Mononuclear cell (primary cell): ENCODE data around the gene HERC2. TPM values are rescaled to one million over a fixed set of nuclear protein-coding genes. Genes with fewer than 3 reads are reported as not detected.
"Not testable (repeated sequence)": the region's sequence is repeated elsewhere in the genome, so short reads cannot be mapped to it uniquely, and the experiment has no call there.

Experiments
- H3K27me3 ChIP-seq: 2 replicates; pipeline ENCODE4 v1.6.0; 2011; ENCODE audit warnings: low read length, control low read depth; ENCODE audit not compliant: insufficient read depth
- H3K4me1 ChIP-seq: 2 replicates; pipeline ENCODE4 v1.5.1; 2011; ENCODE audit warnings: mild to moderate bottlenecking, low read length, control low read depth; ENCODE audit not compliant: insufficient read depth
- H3K4me3 ChIP-seq: 2 replicates; pipeline ENCODE4 v1.5.1; 2011; ENCODE audit warnings: mild to moderate bottlenecking, low read length, moderate library complexity
- H3K9me3 ChIP-seq: 2 replicates; pipeline ENCODE4 v1.5.1; 2011; ENCODE audit warnings: low read depth, mild to moderate bottlenecking, control low read depth, low read length
- total RNA-seq: library from RNA; depleted of rRNA; stranded (reverse); fragments of >200 nt; gene quantifications from one replicate; pipeline ENCODE4 v1.2.3, GENCODE V29; 2012

Gene HERC2
- total RNA-seq, 1 donor = 18.5 TPM

DNA sequence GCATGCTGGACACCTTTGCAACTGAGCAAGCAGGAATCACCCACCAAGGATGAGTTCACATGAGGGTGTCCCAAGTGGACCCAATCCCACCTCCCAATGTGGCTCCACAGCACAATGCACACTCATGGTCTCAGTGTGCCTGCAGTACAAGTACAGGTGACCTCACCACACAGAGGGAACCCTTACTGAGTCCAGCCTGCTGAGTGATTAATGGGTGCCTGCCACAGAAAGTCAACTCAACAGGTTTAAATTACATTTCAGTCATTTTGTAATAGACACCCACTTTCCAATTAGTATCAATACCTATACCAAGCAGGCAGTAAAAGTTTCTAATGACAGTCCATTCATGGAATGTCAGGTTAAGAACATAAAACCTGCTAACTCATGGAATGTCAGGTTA lies 59.5 kb downstream of the HERC2 start:
- Histone ChIP-seq H3K4me3 (no peak overlapping the region), H3K27me3 (no peaks in the 10 kb centered on the region), H3K4me1 (no peaks in the 10 kb centered on the region), H3K9me3 (no peaks in the 10 kb centered on the region)

DNA sequence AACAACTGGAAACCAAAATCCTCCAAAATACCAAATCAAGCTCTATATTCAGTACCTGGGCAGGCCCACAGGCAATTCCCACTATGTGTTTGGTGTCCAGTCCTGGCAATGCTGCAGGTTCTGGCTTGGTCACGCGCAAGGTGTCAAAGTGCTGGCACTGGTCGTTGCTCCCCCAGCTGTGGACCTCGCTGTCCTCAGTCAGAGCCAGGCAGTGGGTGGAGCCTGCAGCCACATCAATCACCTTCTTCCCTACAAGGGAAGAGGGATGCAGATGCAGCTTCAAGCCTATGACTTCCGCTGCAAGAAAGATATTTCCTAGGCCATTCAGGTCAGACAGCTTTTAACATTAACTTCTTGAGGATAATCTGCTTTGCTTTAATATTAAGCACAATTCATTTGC lies 61.3 kb downstream of the HERC2 start:
- H3K4me3 ChIP-seq = no peak overlapping the region
- no peaks in the 10 kb centered on the region for H3K9me3 ChIP-seq
- H3K27me3 ChIP-seq = no peaks in the 10 kb centered on the region
- no peaks in the 10 kb centered on the region for H3K4me1 ChIP-seq

DNA sequence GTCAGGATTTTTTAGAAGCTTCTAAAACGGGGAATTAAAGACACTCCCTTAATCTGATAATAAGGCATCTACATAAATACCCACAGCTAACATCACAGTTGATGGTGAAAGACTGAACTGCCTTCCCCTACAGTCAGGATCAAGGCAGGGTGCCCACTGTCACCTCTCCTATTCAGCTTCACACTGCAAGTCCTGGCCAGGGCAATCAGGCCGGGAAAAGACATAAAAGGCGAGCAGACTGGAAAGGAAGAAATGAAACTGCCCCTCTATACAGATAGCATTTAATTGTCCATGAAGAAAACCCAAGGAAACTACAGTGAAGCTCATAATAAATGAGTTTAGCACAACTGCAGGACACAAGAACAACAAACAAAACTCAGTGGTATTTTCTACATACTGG lies 61.7 kb downstream of the HERC2 start:
- H3K4me1 ChIP-seq = no peaks in the 10 kb centered on the region
- no peaks in the 10 kb centered on the region for H3K9me3 ChIP-seq
- no peak overlapping the region for H3K4me3 ChIP-seq
- H3K27me3 ChIP-seq = no peaks in the 10 kb centered on the region

DNA sequence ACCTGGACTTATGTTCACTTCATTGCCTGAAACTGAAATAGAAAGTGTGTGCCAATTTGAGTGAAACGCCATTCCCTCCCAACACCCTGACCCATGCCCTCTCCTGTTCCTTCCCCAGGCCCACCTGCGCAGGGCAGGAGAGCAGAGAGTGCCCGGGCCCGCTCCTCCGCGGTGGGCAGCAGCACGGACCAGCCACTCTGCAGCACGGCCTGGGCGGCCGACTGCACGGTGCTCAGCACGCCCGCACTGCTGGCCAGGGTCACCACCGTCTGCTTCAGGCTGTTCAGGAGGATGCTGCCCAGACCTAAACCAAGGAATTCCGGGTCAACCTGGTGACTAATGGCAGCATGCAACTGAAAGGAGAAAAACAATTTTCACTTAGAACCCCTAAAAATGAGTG lies 66.0 kb downstream of the HERC2 start:
- Histone ChIP-seq H3K4me3 (no peak overlapping the region), H3K4me1 (no peaks in the 10 kb centered on the region), H3K27me3 (no peaks in the 10 kb centered on the region), H3K9me3 (no peaks in the 10 kb centered on the region)

DNA sequence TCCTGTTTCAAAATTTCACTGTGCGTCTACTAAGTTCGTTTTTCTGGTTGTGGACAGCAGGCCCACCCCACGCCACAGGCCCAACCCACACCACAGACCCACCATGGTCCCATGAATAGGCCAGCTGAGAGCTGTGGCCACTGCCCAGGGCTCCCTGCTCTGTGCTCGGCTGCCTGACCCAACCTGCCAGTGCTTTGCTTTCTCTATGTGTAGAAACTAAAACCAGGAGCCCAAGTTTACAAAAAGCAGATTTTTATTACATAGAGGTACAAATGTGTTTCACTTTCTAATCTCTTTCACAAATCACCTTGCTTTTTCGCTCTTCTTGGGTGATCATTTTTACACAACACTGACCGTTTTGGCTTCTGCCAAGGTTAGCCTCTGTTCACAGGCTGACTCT lies 69.1 kb downstream of the HERC2 start:
- Histone ChIP-seq H3K9me3 (no peaks in the 10 kb centered on the region), H3K4me1 (no peaks in the 10 kb centered on the region), H3K4me3 (no peak overlapping the region), H3K27me3 (no peaks in the 10 kb centered on the region)

DNA sequence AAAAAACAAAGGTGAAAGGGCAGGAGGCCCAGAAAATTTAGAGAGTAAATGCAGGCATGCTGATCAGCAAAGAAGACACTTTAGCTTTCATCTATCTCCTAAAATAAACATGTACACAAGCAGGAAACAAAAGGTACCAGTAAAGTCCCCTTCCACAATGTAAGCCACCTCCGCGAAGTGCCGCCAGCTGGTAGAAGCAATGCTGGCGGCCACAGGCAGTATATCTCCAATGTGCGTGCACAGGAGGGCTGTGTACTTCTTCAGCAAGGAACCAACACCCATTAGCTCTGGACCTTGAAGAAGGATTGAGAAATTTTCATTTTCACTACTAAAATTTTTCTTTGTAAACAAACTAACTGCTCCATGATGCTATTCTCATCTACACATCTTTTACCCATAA lies 75.4 kb downstream of the HERC2 start:
- Histone ChIP-seq H3K4me1 (no peaks in the 10 kb centered on the region), H3K9me3 (no peaks in the 10 kb centered on the region), H3K27me3 (no peaks in the 10 kb centered on the region), H3K4me3 (no peak overlapping the region)

DNA sequence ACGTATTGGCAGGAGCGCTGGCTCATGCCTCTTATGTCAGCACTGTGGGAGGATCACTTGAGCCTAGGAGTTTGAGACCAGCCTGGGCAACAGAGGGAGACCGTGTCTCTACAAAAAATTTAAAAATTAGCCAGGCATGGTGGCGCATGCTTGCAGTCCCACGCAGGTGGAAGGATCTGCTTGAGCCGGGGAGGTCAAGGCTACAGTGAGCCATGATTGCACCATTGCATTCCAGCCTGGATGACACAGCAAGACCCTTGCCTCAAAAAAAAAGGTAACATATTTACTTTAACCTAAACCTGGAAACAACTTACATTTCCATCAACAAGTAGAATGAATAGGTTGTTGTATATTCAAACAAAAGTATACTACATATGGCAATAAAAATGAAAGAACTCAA lies 78.1 kb downstream of the HERC2 start:
- H3K4me1 ChIP-seq = no peaks in the 10 kb centered on the region
- H3K4me3 ChIP-seq = no peak overlapping the region

DNA sequence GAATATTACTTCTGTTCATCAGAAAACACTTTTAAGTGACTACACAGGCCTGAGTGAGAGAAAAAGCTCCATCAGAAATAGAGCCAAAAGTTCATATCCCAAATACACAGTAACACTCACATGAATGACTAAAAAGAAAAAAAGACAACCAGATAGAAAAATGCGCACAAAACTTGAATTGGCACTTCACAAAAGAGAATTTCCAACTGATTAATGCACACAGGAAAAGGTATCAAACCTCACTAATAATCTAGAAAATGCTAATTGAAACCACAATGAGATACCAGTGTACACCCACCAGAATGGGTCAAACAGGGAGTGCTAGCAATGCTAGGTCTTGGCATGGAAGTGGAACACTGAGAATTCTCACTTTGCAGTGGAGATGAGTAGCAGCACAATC lies 78.6 kb downstream of the HERC2 start:
- Histone ChIP-seq H3K27me3 (no peaks in the 10 kb centered on the region), H3K4me3 (no peak overlapping the region), H3K4me1 (no peaks in the 10 kb centered on the region), H3K9me3 (no peaks in the 10 kb centered on the region)

More for the DNA sequence above, 78.1 kb downstream of the HERC2 start:
- no peaks in the 10 kb centered on the region for H3K9me3 ChIP-seq
- H3K27me3 ChIP-seq = no peaks in the 10 kb centered on the region

DNA sequence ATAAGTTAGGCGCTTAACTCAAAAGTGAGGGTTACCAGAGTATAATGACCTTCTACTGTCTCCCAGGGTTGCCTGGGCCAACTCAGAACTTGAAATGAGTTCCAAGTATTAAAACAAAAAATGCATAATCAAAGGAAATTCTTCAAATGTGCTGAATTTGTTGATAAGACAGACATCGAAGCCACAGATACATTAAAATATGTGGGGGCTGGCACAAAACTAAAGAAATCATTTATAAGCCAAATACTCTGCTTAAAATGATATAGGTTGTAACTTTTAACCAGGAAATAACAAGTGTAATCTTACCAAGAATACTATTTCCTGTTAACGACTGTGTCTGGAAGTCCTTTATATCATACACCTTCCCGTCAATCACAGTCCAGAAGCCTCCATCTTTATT lies 83.7 kb downstream of the HERC2 start:
- not testable (repeated sequence) for H3K27me3 ChIP-seq, H3K4me3 ChIP-seq, H3K9me3 ChIP-seq, H3K4me1 ChIP-seq

DNA sequence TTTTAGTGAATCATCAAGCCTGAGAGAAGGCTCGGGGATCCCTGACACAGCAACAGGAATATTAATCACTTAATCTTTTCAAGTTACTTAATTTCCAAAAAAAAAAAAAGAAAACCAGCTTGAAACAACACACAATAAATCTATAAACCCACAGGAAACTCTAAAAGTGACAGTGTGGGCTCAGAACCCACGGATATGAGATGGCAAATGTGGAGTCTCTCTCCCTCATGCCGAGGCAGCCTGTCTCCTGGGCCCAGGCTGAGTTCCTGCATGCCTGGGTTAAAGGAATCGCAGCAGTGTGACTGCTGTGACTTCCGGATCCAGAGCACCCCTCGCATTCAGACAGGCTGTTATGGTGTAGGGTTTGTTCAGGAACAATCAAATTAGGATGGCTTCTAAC lies 90.2 kb downstream of the HERC2 start:
- H3K4me1 ChIP-seq, H3K27me3 ChIP-seq, H3K9me3 ChIP-seq, H3K4me3 ChIP-seq: not testable (repeated sequence)

DNA sequence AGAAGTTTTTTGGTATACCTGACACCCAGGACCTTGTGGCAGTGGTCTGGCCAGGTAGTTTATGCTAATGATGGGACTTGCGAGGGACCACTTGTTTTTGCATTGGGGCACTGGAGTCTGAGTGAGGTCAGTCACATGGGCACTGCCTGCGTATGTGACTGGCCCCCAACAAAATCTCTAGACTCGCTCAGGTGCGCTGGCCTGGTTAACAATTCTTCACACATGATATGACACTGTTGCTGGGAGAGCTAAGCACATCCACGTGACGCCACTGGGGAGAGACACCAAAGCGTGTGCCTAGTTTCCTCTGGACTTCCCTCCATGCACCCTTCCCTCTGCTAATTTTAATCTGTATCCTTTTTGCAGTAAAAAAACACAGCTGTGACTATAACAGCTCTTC lies 90.6 kb downstream of the HERC2 start:
- H3K27me3 ChIP-seq, H3K4me3 ChIP-seq, H3K4me1 ChIP-seq, H3K9me3 ChIP-seq: not testable (repeated sequence)

DNA sequence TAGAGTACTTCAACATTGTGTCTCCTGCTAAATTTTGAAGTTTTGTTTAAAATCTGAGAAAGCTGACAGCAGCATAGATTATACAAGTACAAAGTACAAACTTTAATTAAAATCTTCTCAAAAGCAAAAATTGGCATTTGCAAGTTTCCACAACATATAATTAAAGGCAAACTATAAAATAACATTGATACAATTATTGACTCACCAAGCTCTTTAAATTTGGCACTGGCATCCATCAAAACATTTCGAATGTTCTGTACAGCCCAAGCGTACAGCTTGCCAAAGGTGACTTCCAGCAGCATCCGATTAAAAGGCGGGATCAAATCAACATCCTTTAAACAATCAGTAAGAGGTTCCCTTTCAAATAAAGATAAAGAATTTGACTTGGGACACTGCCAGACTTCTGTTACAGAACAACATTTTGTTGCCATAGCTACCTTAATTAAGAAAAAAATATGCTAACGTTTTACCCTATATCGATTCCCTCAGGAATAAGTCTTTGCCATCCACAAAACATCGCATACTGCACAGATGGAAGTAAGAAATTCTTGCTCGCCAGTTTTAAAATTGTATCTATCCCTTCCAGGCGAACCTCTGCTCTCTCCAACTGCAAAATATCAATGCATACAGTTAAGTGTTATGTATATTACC lies 92.9 kb downstream of the HERC2 start:
- not testable (repeated sequence) for H3K4me3 ChIP-seq, H3K4me1 ChIP-seq, H3K9me3 ChIP-seq, H3K27me3 ChIP-seq

DNA sequence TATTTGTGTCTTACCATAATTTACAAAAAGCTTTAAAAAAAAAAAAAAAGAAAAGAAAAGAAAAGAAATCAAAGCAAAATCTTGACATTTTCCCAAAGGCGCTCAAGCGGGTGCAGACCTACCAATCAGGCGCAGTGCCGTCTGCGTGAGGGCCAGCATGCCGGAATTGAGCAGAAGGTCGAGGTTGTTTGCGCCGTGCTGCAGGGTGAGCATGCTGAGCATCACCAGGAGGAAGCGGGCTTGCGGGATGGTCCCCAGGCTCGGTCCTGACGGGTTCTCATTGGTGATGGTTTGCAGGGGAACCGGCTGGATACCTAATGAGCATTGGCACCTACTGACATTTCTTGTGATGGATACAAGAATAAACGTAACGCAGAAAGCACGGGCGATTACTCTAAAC lies 93.9 kb downstream of the HERC2 start:
- Histone ChIP-seq H3K4me1 (no peaks in the 10 kb centered on the region), H3K27me3 (no peaks in the 10 kb centered on the region), H3K4me3 (no peak overlapping the region), H3K9me3 (no peaks in the 10 kb centered on the region)

DNA sequence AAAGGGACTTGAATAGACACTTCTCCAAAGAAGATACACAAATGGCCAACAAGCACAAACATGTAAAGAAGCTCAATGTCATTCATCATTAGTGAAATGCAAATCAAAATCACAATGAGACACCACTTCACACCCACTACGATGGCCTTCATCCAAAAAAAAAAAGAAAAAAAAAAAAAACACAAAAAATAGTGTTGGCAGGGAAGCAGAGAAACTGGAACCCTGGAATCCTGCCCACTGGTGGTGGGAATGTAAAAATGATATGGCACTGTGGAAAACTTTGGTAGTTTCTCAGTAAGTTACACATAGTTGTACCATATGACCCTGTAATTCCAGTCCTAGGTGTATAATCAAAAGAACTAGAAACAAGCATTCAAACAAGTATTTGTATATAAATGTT lies 94.7 kb downstream of the HERC2 start:
- not testable (repeated sequence) for H3K27me3 ChIP-seq, H3K4me3 ChIP-seq, H3K4me1 ChIP-seq, H3K9me3 ChIP-seq

DNA sequence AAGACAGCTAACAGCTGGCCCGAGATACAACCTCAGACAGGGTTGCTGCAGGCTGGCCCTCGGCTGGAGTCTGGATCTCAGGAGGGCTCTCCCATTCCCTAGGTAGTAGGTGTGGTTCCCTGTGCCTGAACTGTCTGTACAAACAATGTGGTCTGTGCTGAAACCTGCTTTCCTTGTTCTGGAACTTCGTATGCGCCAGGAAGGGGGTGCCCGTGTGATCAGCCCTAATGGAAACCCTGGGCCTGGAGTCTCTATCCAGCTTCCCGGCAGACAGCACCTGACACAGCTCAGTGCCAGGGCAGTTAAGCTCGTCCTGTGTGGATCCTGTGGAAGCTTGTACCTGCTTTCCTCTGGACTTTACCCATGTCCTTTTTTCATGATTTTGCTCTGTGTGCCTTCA lies 99.4 kb downstream of the HERC2 start:
- not testable (repeated sequence) for H3K4me1 ChIP-seq, H3K9me3 ChIP-seq, H3K27me3 ChIP-seq, H3K4me3 ChIP-seq

DNA sequence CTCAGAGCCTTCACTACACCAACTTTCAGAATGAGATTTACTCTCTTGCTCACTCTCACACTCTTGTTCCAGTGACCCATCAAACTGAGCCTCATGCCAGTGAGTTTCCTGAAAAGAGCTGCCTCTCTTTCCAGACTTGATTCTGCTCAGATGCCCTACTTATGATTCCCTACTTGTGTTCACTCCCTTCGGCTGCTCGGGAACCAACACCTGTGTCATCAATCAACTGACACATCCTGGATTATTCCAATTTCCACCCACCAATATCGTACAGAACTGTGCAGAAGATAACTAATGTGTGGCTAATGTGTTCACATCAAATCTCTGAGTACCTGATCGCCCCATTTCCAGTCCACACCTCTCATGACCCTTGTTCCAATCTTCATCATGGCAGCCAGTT lies 100.3 kb downstream of the HERC2 start:
- not testable (repeated sequence) for H3K4me3 ChIP-seq, H3K9me3 ChIP-seq, H3K4me1 ChIP-seq, H3K27me3 ChIP-seq

DNA sequence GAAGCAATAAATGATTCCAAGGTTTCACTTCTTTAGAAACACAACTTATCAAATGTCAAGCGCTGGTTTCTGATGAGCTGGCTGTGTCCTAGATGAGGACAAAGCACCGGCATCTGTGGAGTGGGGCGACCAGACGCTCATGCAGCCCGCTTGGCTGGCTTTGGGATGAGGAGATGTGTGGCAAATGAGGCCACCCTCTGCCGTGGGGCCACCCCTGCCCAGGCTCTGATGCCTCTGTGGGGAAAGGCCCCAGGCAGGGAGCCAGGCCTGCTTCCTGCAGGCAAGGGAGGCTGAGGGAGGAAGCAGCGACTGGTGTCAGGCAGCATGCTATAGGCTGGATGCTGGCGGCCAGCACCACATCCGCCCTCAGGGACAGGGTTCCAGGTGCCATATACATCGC lies 102.9 kb downstream of the HERC2 start:
- Histone ChIP-seq H3K4me3 (no peak overlapping the region), H3K4me1 (no peaks in the 10 kb centered on the region), H3K9me3 (no peaks in the 10 kb centered on the region), H3K27me3 (no peaks in the 10 kb centered on the region)
